Motor neuron (in vitro differentiated cells): ENCODE measurements around the gene TMEM161A. TPM values are rescaled to one million over a fixed set of nuclear protein-coding genes. Genes with fewer than 3 reads are reported as not detected.

Experiments
- ATAC-seq, 8 experiments: fragments of 200-7000 bp; cut with Tn5 transposase; replicated peaks in 6 of 8; 2 replicates each; pipeline ENCODE4 v1.8.0; 2021; ENCODE audit warnings: mild to moderate bottlenecking in 8 of 8, moderate library complexity in 8 of 8
- H3K27ac ChIP-seq, 2 donors: fragments of 250-450 bp; sonication (Bioruptor Pico); 2 replicates each; pipeline ENCODE4 v1.9.0; 2021; ENCODE audit warnings: antibody characterized with exemption in 2 of 2, mild to moderate bottlenecking in 2 of 2, moderate library complexity in 1 of 2
- H3K4me1 ChIP-seq, 2 donors: fragments of 250-450 bp; sonication (Bioruptor Pico); replicated peaks in 1 of 2; 2 replicates each; pipeline ENCODE4 v1.6.1; 2021; ENCODE audit warnings: antibody characterized with exemption in 2 of 2, mild to moderate bottlenecking in 2 of 2, moderate library complexity in 1 of 2
- H3K4me3 ChIP-seq, 5 donors: fragments of 250-450 bp; sonication (Bioruptor Pico); 2 replicates each; pipeline ENCODE4 v1.9.0; 2021; ENCODE audit warnings: antibody characterized with exemption in 5 of 5, mild to moderate bottlenecking in 5 of 5, moderate library complexity in 4 of 5
- WGBS, 10 experiments: fragments of 450-650 bp; shearing (Covaris generic); methylation state at CpG; one replicate each; pipeline ENCODE4 v1.0.0; 2022; 5-methylcytosine and 5-hydroxymethylcytosine counted together
- in situ Hi-C, 9 experiments: fragments of 400-800 bp; cut with MboI; loops; one replicate each; pipeline ENCODE4 v1.15.0; 2021; ENCODE audit warnings: low sequenced_read_pairs in 9 of 9, low pct_unique_long_range_greater_than_20kb in 2 of 9; ENCODE audit not compliant: unreplicated experiment in 9 of 9
- total RNA-seq, 8 experiments: library from RNA; unstranded; fragments of 300-600 nt; gene quantifications; 2 replicates each; pipeline versions ENCODE4 v1.2.3 to v1.2.4, GENCODE V29; 2022

Gene TMEM161A
- total RNA-seq, 8 experiments from 2014 or later, result 12.7 to 34.7 (median 17.6) TPM

GRCh38 chr19:19098084-19098702, 40.1 kb downstream of the TMEM161A start:
- no peak for ATAC-seq
- in situ Hi-C loops, result no loop called here
- Histone ChIP-seq H3K4me3 (no peak overlapping the region), H3K27ac (no peak overlapping the region), H3K4me1 (no peaks in the 10 kb centered on the region)
- 62 to 100% (median 88%) methylated on average over 1 to 6 of the region's 9 CpGs; no CpG with 5 or more reads in 6 of the 10 experiments for WGBS, 10 experiments

GRCh38 chr19:19096641-19097627, 41.3 kb downstream of the TMEM161A start:
- no peak overlapping the region for H3K27ac ChIP-seq
- no peak for ATAC-seq
- WGBS, 10 experiments, result 44 to 100% (median 87%) methylated on average over 2 to 12 of the region's 24 CpGs; no CpG with 5 or more reads in 2 of the 10 experiments
- H3K4me3 ChIP-seq, result no peak overlapping the region
- in situ Hi-C loops, result no loop called here
- no peaks in the 10 kb centered on the region for H3K4me1 ChIP-seq

GRCh38 chr19:19095691-19096090, 42.6 kb downstream of the TMEM161A start:
- in situ Hi-C loops, result no loop called here
- H3K4me1 ChIP-seq, result no peaks in the 10 kb centered on the region
- H3K27ac ChIP-seq, result no peak overlapping the region
- ATAC-seq, result no peak
- WGBS, 10 experiments, result 50 to 67% (median 57%) methylated on average over 2 to 7 of the region's 11 CpGs; no CpG with 5 or more reads in 6 of the 10 experiments
- no peak overlapping the region for H3K4me3 ChIP-seq

GRCh38 chr19:19094513-19094912, 43.8 kb downstream of the TMEM161A start:
- Histone ChIP-seq H3K4me1 (no peaks in the 10 kb centered on the region), H3K4me3 (no peak overlapping the region), H3K27ac (no peak overlapping the region)
- no peak for ATAC-seq
- in situ Hi-C loops, result no loop called here
- WGBS, 10 experiments, result 60 to 94% (median 76%) methylated on average over 1 to 6 of the region's 7 CpGs; no CpG with 5 or more reads in 3 of the 10 experiments

GRCh38 chr19:19087676-19088075, 50.6 kb downstream of the TMEM161A start:
- H3K4me1 ChIP-seq, result peaks cover 0 to 2% of the 10 kb centered on the region in 2 donors
- 50 to 100% (median 74%) methylated on average over 1 of the region's 2 CpGs; no CpG with 5 or more reads in 6 of the 10 experiments for WGBS, 10 experiments
- ATAC-seq, result no peak
- H3K4me3 ChIP-seq, result no peak overlapping the region
- in situ Hi-C loops, result no loop called here
- H3K27ac ChIP-seq, result no peak overlapping the region

- 50 to 100% (median 84%) methylated on average over 1 to 6 of the region's 10 CpGs; no CpG with 5 or more reads in 4 of the 10 experiments for WGBS, 10 experiments
Measured at GRCh38 chr19:19083413-19084178, 54.7 kb downstream of the TMEM161A start.

GRCh38 chr19:19081642-19082151, 56.6 kb downstream of the TMEM161A start:
- in situ Hi-C loops, result no loop called here
- Histone ChIP-seq H3K27ac (peak overlapping the region in 1 of 2 donors; percentile 66), H3K4me1 (peaks cover 9% of the 10 kb centered on the region in 2 donors), H3K4me3 (no peak overlapping the region)
- 20 to 100% (median 79%) methylated on average over 1 to 3 of the region's 16 CpGs; no CpG with 5 or more reads in 4 of the 10 experiments for WGBS, 10 experiments
- ATAC-seq, result peak in 5 of 8 experiments; percentile 39 to 87 (median 79)

More at GRCh38 chr19:19083413-19084178, 54.7 kb downstream of the TMEM161A start:
- peaks cover 9% of the 10 kb centered on the region in 2 donors for H3K4me1 ChIP-seq
- no peak overlapping the region for H3K4me3 ChIP-seq
- ATAC-seq, result no peak
- in situ Hi-C loops, result no loop called here
- peak overlapping the region in 1 of 2 donors; percentile 33 for H3K27ac ChIP-seq

GRCh38 chr19:19079571-19079970, 58.7 kb downstream of the TMEM161A start:
- no peak for ATAC-seq

GRCh38 chr19:19078801-19079200, 59.5 kb downstream of the TMEM161A start:
- in situ Hi-C loops, result no loop called here
- 80 to 100% (median 93%) methylated on average over 1 to 6 of the region's 6 CpGs for WGBS, 10 experiments

More at GRCh38 chr19:19079571-19079970, 58.7 kb downstream of the TMEM161A start:
- Histone ChIP-seq H3K4me3 (no peak overlapping the region), H3K4me1 (peaks cover 9% of the 10 kb centered on the region in 2 donors), H3K27ac (no peak overlapping the region)
- in situ Hi-C loops, result no loop called here
- 80 to 100% (median 94%) methylated on average over 1 of the region's 1 CpG; no CpG with 5 or more reads in 6 of the 10 experiments for WGBS, 10 experiments

GRCh38 chr19:19077103-19077502, 61.2 kb downstream of the TMEM161A start:
- in situ Hi-C loops, result no loop called here
- no peak for ATAC-seq
- 60 to 100% (median 92%) methylated on average over 1 to 6 of the region's 7 CpGs; no CpG with 5 or more reads in 4 of the 10 experiments for WGBS, 10 experiments
- Histone ChIP-seq H3K27ac (no peak overlapping the region), H3K4me3 (no peak overlapping the region), H3K4me1 (peaks cover 7 to 8% of the 10 kb centered on the region in 2 donors)

More at GRCh38 chr19:19078801-19079200, 59.5 kb downstream of the TMEM161A start:
- no peak for ATAC-seq
- Histone ChIP-seq H3K27ac (no peak overlapping the region), H3K4me1 (peaks cover 7 to 9% of the 10 kb centered on the region in 2 donors), H3K4me3 (no peak overlapping the region)

- H3K4me1 ChIP-seq, result peaks cover 1 to 2% of the 10 kb centered on the region in 2 donors
- H3K27ac ChIP-seq, result no peak overlapping the region
- ATAC-seq, result peak in 1 of 8 experiments; percentile 67
- 43 to 67% methylated on average over 1 of the region's 1 CpG; no CpG with 5 or more reads in 8 of the 10 experiments for WGBS, 10 experiments
- in situ Hi-C loops, result no loop called here
- H3K4me3 ChIP-seq, result no peak overlapping the region
Measured at GRCh38 chr19:19076476-19076875, 61.8 kb downstream of the TMEM161A start.

GRCh38 chr19:19075126-19075525, 63.2 kb downstream of the TMEM161A start:
- 20 to 100% (median 85%) methylated on average over 1 to 7 of the region's 8 CpGs; no CpG with 5 or more reads in 1 of the 10 experiments for WGBS, 10 experiments
- ATAC-seq, result no peak
- no peak overlapping the region for H3K27ac ChIP-seq
- no peaks in the 10 kb centered on the region for H3K4me1 ChIP-seq
- no peak overlapping the region for H3K4me3 ChIP-seq
- in situ Hi-C loops, result no loop called here
